Esophagus muscularis mucosa (tissue), 4 donors: ENCODE results near the gene CAPZB.

ENCODE experiments used
- CTCF ChIP-seq, 3 experiments: fragments of 200-600 bp in 2 of 3; fragments of 450-650 bp in 1 of 3; sonication (generic) in 2 of 3; IDR thresholded peaks; one replicate each; pipeline ENCODE4 v1.5.1; 2017 to 2019; ENCODE audit warnings: antibody characterized with exemption in 3 of 3, mild to moderate bottlenecking in 2 of 3, moderate library complexity in 1 of 3
- EP300 ChIP-seq: sonication (generic); formaldehyde crosslinking; IDR thresholded peaks from one replicate; pipeline ENCODE4 v1.6.1; 2017; ENCODE audit warnings: antibody characterized with exemption
- POLR2A ChIP-seq: fragments of 450-650 bp; IDR thresholded peaks from one replicate; pipeline ENCODE4 v1.6.1; 2017; ENCODE audit warnings: antibody characterized with exemption, moderate library complexity, mild to moderate bottlenecking, low read depth
- POLR2AphosphoS5 ChIP-seq, 2 donors: sonication (generic); formaldehyde crosslinking; IDR thresholded peaks; one replicate each; pipeline ENCODE4 v1.6.1; 2017; ENCODE audit warnings: antibody characterized with exemption in 2 of 2

GRCh38 chr1:19352839-19353238, 132.5 kb downstream of the CAPZB start:
- TF ChIP-seq CTCF (IDR thresholded peaks at IDR 0.05) (no peak), EP300 (no peak), POLR2A (no peak), POLR2AphosphoS5 (IDR thresholded peaks at IDR 0.05) (no peak)
